ENCODE data around the gene MRPS23. TPM values are rescaled to one million over a fixed set of nuclear protein-coding genes. Genes with fewer than 3 reads are reported as not detected.

MRPS23 gene
- polyA plus RNA-seq, 1 donor from 2014 or later = 80.5 TPM

DNA sequence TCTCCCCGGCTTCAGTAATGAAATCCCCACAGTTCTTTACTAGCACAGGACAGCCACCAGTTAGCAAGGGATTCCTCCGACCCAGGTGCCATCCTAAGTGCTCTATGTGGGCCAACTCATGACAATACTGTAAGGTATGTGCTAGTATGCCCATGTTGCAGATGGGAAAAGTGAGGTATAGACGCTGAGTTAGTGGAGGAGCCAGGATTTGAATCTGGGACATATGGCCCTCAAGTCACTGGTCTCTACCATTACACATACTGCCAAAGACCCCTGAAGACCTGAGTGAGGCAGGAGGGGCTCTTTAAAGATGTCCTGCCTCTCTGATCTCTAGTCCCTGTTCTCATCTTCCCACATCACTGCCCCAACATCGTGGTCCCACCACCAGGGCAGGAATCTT, 36.2 kb upstream of the MRPS23 start:
- no peaks in the 10 kb centered on the region for H4K20me1 ChIP-seq (ENCODE audit: insufficient read depth)
- no peaks in the 10 kb centered on the region for H3K36me3 ChIP-seq (ENCODE audit: insufficient read depth, low read length)
- H3K9me3 ChIP-seq (ENCODE audit: low read length) = no peaks in the 10 kb centered on the region
- no peak overlapping the region for H2AFZ ChIP-seq (ENCODE audit: low read depth, low read length)
- H3K9ac ChIP-seq (ENCODE audit: low read length) = no peak overlapping the region
- TF ChIP-seq SMC3 (conservative IDR thresholded peaks at IDR 0.05; ENCODE audit: poor library complexity) = no peak
- TF ChIP-seq TAF1 (IDR thresholded peaks at IDR 0.05; ENCODE audit: low read depth) = no peak
- no peak for TF ChIP-seq CTCF (IDR thresholded peaks at IDR 0.05; ENCODE audit: poor library complexity, severe bottlenecking)
- no peak for TF ChIP-seq EZH2 (IDR thresholded peaks at IDR 0.05; ENCODE audit: borderline replicate concordance, insufficient read depth, low read length, poor library complexity, severe bottlenecking)
- TF ChIP-seq MXI1 (conservative IDR thresholded peaks at IDR 0.05; ENCODE audit: poor library complexity, severe bottlenecking) = no peak
- no peak for TF ChIP-seq POLR2AphosphoS5 (IDR thresholded peaks at IDR 0.05)
- no peak overlapping the region for H3K27ac ChIP-seq (ENCODE audit: low read length)
- H3K27me3 ChIP-seq (ENCODE audit: insufficient read depth, low read depth, low read length) = no peaks in the 10 kb centered on the region
- H3K79me2 ChIP-seq (replicated peaks; ENCODE audit: insufficient read depth, low read length) = no peaks in the 10 kb centered on the region
- H3F3A ChIP-seq (ENCODE audit: insufficient read depth, low read length, poor library complexity, severe bottlenecking) = no peaks in the 10 kb centered on the region
- H3K9me2 ChIP-seq (ENCODE audit: insufficient read depth, low read length) = no peaks in the 10 kb centered on the region
- no peak overlapping the region for H3K4me2 ChIP-seq (ENCODE audit: low read length)
- H3K4me3 ChIP-seq (ENCODE audit: low read length) = no peak overlapping the region

DNA sequence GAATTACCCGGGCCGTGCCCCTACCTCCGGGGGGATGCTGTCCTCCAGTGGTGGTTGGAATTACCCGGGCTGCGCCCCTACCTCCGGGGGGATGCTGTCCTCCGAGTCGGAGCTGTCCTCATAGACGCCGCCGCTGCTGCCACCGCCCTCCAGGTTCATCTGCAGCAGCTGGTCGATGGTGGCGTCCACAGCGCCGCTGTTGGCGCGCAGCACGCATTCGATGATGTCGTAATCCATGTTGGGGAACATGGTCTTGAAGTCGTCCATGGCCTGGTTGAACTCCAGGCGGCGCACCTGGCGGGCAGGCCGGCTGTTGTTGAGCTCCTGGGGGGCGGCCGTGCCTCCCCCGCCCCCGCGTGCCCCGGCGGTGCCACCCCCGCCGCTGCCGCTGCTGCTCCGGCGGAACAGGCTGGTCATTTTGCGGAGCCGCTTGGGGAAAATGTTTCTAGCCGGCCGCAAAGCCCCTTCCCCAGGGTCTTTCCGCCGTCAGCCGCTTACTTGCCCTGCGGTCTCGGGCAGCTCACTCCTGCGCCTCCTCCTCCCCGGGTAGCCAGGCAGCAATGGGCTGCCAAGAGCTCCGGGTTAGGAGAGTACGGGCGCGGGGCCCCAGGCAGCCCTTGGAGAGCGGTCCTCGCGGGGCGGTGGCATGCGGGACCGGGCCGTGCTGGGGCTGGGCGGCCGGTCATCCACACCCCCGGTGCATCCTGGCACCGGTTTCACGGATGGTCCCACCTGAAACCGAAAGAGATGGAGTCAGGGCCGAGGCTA, 35.5 kb upstream of the MRPS23 start:
- Histone ChIP-seq H2AFZ (ENCODE audit: low read depth, low read length) (no peak overlapping the region), H3K79me2 (replicated peaks; ENCODE audit: insufficient read depth, low read length) (no peaks in the 10 kb centered on the region), H3K4me3 (ENCODE audit: low read length) (no peak overlapping the region), H3K9ac (ENCODE audit: low read length) (no peak overlapping the region), H3K4me2 (ENCODE audit: low read length) (no peak overlapping the region), H3K9me2 (ENCODE audit: insufficient read depth, low read length) (no peaks in the 10 kb centered on the region), H4K20me1 (ENCODE audit: insufficient read depth) (no peaks in the 10 kb centered on the region), H3F3A (ENCODE audit: insufficient read depth, low read length, poor library complexity, severe bottlenecking) (no peaks in the 10 kb centered on the region), H3K27me3 (ENCODE audit: insufficient read depth, low read depth, low read length) (no peaks in the 10 kb centered on the region), H3K27ac (ENCODE audit: low read length) (no peak overlapping the region), H3K36me3 (ENCODE audit: insufficient read depth, low read length) (no peaks in the 10 kb centered on the region), H3K9me3 (ENCODE audit: low read length) (no peaks in the 10 kb centered on the region)
- no peak for TF ChIP-seq CTCF (IDR thresholded peaks at IDR 0.05; ENCODE audit: poor library complexity, severe bottlenecking)
- TF ChIP-seq RAD21 (conservative IDR thresholded peaks at IDR 0.05) = no peak
- no peak for TF ChIP-seq POLR2AphosphoS5 (IDR thresholded peaks at IDR 0.05)
- no peak for TF ChIP-seq REST (IDR thresholded peaks at IDR 0.05; ENCODE audit: borderline replicate concordance)
- no peak for TF ChIP-seq EZH2 (IDR thresholded peaks at IDR 0.05; ENCODE audit: borderline replicate concordance, insufficient read depth, low read length, poor library complexity, severe bottlenecking)
- TF ChIP-seq TAF1 (IDR thresholded peaks at IDR 0.05; ENCODE audit: low read depth) = no peak
- no peak for TF ChIP-seq SMC3 (conservative IDR thresholded peaks at IDR 0.05; ENCODE audit: poor library complexity)
- no peak for TF ChIP-seq EP300 (conservative IDR thresholded peaks at IDR 0.05; ENCODE audit: poor library complexity, severe bottlenecking)
- TF ChIP-seq MXI1 (conservative IDR thresholded peaks at IDR 0.05; ENCODE audit: poor library complexity, severe bottlenecking) = no peak
